Stimulated activated CD4-positive, alpha-beta T cell treated with anti-CD3 and anti-CD28 coated beads, Interleukin-4, amount 100 ng/mL, for 4 hours (primary cell): Measurements from ENCODE around the gene KRT15.

Source experiments
- DNase-seq, 2 experiments: peaks; one replicate each; pipeline ENCODE4 v3.0.0-alpha.2; 2020

KRT15 gene

DNA sequence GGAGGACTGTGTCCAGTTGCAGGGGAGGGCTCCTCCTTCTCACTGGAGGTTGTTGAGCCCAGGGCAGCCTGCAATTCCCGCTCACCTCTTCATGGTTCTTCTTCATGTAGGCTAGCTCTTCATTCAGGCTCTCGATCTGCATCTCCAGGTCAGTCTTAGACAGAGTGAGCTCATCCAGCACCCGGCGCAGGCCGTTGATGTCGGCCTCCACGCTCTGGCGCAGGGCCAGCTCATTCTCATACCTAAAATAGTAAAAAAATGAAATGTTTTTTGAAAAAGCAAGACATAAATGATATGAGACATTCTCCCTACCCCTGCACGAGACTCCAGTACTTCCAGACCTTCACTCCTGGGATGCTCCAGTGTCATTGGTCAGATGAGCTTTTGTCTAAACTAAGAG, 15.5 kb downstream of the KRT15 start:
- DNase-seq, result no peak

DNA sequence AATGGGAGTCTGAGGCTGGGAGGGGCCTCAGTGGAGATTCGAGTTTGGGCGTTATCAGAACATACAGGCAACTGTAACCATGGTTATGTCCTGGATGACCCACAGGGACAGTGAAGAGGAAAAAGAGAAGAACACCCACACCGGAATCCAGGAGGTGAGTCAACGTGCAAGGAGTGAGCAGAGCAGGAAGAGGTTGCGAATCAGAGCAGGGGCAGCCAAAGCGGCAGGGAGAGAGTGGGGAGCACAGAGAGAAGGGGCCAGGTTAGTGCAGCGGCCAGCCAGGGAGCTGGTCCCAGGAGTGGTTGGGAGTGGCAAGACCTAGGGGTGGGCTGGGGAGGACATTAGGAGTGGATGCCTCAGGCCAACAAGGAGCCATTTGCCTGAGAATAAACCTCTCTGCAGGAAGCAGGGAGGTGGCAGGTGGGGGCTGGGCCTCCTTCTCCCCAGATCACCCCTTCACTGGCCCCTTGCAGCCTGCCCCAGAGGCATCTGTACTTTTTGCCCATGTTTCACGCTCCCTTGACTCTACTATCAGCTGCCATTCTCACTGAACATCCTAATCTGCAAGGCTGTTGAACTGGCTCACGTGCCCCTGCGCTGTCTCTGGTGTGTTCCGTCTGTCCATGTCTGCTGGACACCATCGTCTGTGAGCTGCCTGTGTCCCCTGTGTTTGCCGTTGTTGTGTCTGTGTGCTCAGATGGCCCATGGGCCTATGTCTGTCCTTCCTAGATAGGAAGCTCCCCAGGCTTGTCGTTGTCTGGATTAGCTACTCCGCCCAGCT, 18.4 kb downstream of the KRT15 start:
- no peak for DNase-seq

DNA sequence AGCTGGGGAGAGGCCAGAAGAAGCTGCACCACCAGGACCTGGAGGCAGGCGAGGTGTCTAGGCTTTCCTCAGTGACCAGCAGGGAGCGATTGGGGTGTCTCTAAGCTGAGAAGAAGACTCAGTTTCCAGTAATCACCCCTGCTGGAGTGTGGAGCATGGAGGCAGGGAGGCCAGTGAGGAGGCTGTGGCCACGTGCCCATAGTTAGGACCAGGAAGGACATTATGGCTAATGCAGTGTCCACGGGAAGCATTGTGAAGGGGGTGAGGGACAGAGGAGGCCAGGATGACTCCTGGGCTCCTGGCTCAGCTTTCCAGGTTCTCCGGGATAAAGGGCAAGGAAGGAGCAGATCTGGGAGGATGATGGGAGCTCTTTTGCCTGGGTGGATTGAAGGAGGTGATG, 19.0 kb downstream of the KRT15 start:
- DNase-seq, result no peak

DNA sequence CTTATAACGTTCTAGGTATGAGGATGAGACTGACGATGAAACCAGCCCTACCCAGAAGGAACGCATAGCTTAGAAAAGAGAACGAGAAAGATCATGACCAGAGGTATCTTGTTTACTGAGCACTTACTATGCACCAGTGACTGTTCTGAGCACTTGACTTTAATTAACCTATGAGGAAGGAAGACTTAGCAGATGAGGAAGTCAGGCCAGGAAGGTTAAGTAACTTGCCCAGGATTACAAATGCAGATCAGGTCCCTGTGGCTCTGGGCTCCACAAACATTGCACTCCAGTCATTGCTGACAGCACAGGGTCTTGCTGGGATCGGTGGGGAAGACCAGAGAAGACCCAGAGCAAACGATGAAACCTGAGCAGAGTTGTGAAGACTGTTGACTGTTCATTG, 20.4 kb downstream of the KRT15 start:
- no peak for DNase-seq

DNA sequence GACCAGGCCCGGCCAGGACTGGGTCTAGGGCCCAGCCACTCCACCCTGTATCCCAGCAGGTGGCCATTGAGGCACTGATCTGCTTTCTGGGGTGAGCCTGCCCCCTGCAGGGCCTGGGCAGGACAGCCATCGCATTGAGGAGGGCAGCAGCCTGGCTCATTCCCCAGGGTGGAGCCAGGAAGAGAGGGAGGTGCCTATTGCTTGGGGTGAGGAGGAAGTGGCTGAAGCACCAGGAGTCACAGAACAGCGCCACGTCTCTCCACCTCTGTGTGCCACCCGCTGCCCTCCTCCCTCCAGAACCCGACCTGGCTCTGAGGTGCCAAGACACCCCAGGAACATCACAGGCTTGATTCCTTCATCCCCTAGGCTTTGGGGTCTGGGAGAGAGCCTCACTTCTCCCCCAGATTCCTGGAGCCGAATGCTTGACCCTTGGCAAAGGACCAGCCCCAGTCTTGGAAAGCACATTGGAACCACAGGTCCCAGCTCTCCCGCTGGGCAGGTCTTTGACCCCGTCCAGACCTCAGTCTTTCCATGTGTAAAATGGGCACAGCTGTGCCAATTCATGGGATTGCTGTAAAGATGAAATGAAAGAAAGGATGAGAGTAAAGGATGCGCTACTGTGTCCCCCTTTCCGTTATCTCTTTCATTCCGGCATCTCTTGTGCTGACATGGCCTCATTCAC, 21.7 kb downstream of the KRT15 start:
- DNase-seq, result peak; percentile 21 to 45

DNA sequence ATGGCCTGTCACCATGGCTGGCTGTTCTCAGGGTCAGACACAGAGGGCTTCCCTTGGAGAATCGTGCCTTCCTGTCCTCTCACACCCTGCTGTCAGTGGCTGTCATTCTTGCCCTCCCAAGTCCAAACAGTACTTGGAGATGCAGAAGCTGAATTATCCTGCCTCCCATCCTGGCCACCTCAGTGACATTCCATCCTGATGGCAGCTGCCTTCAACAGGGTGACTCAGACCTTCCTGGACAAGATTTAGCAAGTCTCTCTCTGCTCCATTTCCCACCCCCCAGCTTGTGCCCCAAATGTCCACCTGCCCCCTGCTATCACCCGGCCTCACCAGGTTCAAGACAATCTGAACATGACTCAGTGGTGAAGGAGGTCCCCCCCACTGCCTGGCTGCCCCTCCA, 24.2 kb downstream of the KRT15 start:
- no peak for DNase-seq

DNA sequence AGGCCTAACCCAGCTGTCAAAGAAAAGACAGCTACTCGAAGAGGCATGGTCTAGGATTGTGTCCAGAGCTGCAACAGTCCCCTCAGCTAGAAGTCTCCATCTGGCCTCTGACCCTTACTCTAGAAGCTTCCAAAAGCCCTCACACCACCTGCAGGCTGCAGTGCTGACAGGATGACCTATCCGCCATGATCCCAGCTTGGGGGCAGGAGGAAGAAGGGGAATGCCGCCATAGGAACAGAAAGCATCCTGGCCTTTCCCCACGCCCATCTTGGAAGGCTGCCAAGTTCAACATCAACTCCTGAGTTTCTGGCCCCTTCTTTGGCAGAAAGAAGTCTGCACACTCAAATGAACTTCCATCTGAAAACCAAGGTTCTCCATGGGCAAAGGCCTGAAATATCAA, 25.9 kb downstream of the KRT15 start:
- no peak for DNase-seq

DNA sequence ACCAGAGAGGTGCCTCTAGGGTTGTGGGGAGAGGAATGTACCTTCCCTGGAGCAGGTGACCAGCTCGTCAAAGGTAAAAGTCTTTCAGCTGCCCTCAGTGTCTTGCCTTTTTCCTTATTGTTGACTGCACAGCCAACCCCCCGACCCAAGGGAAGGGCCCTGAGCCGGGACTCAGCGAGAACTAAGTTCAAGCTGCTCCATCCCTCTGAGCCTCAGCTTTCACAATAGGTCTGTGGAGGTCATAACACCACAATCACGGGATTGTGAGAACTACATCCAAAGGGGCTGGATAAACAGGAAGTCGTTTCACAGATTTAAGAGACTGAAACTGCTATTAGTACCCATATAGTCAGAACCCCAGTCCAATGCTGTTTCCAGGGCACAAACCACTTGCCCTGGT, 26.3 kb downstream of the KRT15 start:
- DNase-seq, result no peak

DNA sequence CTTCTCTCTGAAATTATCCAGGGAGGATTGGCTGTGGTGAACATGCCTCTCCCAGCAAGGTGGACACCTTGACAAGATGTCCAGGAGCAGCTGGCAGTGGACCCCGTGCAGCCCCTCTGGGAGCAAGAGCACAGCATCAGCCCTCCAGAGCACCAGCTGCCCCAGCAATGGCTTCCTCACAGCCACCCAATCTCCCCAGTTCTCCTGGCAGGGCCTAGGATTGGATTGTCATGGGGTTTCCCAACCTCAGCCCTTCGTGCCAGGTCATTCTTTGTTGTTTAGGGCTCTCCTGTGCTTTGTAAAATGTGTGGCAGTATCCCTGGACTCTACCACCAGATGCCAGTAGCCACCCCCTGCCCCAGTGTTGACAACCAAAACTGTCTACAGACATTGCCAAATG, 27.2 kb downstream of the KRT15 start:
- DNase-seq, result no peak

DNA sequence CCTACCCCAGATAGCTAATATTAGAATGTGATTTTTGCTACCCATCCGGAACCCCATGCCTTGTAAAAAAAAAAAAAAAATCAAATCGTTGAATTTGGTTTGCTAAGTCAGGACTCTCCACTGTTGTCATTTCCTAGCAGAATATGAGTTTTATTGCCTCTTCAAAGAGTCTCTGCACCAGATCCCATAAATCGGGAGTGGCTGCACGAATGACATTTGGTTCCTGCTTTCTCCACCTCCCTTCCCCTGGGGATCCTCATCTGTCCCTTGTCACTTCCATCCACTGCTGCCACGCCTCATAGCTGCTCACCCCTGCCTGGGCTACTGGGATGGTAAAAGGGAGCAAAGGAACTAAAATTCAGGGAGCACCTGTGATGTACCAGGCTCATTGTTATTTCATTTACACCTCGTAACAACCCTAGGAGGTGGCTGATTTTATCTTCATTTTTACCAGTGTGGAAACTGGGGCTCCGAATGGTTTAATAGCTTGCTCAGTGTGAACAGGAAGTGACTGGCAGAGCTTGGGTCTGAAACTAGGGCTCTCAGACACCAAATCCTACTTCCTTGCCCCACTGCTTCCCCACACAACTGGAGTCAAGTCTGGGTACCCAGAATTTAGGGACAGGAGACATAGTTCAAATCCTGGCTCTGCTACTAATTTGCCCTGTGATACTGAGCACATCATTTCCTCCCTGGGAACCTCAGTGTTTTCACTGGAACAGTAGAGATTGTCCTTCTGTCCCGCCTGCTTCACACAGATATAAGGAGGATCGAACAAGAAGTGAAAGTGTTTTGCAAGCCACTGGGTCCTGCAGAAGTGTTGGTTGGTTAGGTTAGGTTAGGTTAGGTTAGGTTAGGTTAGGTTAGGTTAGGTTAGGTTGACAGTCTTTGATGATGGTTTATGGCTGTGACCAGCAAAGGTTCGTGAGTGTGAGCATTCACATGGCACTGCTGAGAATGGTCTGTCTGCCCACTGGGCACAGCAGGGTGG, 28.4 kb downstream of the KRT15 start:
- no peak for DNase-seq

DNA sequence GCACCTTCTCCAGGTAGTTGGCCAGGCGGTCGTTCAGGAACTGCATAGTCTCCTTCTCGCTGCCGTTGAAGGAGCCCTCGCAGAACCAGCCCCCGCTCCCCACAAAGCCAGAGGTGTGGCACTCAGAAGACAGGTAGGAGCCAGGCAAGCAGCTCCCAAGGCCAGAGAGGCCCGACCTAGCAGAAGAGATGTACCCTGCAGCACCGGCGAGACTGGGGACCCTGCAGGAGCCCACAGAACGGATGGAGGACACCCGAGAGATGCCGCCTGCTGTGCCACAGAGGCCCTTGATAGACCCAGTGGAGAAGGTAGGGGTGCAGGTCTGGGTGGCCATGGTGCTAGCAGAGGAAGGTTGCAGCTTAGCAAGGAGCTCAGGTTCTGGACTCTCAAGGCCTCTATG, 29.2 kb downstream of the KRT15 start, which contains the start of gene KRT36:
Gene KRT36 (minus strand): TSS at position 380 of the 400 bp plus-strand sequence. CDS start 46 bp downstream, at position 334.
- no peak for DNase-seq

DNA sequence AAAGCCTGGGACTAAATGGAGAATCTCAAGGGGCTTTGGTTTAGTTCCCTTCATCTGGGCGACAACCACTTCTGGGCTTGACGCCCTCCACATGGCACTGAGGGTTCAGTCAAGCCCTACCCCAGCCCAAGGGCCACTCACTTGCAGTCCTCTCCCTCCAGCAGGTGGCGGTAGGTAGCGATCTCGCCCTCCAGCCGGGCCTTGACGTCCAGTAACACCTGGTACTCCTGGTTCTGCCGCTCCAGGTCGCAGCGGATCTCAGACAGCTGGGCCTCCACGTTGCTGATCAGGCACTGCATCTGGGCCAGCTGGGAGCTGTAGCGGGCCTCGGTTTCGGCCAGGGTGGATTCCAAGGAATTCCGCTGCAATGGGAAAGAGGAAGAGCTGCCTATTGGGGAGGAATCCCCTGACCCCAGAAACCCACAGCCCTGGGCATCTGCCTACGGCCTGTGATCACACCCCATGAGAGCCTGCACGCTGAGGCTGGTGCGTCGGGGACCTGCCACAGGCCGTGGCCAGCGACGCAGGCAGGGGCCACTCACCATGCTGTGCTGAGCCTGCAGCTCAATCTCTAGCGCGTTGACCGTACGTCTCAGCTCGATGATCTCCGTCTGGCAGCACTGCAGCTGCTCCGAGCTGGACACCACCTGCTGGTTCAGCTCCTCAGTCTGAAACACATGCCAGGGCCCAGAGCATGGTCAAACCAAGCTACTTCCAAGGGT, 31.7 kb downstream of the KRT15 start:
- DNase-seq, result peak in 1 of 2 experiments; percentile 33

DNA sequence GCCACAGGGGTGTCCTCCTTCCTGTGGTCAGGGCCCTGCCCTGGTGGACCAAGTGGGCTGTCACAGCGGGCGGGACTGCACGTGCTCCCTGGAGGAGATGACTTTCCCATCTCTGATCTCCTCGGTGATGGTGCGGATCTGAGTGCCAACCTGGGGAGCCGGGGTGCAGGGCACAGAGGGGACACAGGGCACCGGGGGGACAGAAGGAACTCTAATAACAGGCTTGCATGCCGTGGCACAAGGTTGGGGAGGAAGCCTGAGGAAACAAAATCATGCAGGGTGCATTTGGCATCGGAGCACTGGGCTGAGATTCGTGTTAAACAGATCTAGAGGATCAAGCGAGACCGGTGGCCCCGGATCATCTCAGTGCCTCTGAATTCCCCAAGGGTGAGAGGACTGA, 32.4 kb downstream of the KRT15 start:
- DNase-seq, result no peak

DNA sequence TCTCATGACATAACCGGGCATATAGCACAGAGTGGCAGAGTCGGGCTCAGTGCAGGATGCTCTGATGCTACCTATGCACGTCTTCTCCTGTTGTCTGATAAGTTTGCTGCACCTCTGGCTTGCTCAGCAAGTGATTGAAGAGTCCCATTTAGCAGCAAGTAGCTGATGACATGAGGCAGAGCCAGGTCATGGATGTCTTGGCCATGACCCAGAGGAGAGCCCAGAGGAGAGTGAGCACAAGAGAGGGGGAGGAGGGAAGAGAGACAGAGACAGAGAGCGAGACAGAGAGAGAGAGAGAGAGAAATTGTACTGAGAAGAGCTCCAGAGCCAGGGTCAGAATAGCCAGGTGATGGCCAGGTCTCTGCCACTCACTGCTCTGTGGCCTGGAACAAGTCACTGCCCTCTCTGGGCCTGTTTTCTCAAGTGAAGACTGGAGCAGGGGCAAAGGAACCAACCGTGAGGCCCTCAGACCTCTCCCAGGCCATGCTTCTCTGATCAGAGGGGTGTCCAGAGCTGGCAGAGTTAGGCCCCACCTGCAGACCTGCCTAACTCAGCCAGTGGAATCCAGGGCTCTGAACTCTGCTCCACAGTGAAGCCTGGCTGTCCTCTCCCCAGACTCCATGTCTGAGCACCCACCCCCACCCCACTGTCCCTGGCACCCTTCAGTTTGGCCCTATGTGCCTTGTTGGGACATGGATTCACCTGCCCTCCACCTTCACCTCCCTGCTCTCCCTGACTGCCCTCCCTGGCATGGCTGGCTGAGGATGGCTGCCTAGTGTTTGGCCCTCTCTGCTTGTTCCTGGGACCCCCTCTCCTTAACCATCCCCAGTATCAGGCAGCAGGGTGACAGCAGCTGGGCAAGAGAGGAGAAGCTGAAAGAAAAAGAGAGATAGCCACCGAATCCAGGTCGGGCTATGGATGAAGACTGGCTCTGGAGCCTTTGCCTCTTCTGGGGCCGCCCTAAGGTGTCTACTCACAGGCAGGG, 33.5 kb downstream of the KRT15 start:
- DNase-seq, result no peak

DNA sequence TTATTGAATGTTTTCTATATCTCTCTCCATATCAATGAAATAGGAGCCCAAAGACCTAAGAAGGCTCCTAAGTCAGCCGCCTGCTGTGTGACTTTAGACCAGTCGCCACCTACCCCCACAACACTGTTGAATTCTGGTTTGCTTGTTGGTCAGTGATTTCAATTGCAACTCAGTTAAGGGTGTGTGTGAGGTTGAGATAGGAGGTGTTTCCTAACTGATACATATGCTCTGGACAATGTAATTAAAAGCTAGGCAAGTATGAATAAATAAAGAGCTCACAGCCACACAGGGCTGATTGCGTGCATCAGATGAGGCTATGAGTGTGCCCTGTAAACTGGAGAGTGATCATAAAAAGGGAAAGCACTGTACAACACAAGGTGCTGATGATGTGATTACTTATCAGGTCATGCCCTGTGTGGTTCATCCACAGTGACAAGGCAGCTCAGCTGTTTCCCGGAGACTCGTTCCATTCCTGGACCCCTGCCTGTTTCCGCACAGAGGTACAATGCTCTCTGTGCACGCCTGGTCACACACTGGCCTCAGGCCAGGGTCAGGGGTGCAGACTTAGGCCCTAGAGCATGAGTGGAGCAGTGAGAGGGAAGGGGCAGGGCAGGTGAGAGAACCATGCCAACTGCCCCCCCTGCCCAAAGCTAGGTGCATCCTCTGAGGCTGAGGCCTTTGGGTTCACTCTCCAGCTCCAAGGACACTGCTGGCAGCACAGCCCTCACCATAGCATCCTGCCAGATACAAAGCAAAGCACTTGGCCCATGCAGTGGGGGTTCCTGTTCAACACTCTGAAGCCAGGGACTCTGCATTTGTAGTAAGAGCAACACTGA, 34.5 kb downstream of the KRT15 start:
- DNase-seq, result no peak

DNA sequence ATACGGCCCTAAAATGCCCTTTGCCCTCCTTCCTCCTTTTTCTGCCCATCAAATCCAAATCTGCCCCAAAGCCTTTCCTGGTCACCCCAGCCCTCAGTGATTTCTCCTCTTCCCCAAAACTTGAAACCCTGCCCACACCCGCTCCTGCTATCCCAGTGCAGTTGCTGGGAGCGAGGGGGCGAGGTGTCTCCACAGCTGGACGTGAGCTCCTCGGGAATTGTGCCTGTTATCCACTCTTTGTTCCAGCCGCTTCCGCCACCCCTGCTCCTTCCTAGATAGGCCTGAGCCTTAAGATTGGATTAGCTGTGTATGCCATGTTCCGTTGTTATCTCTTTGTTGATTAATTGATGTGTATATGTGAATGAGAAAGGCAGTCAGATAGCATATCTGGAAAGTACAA, 35.2 kb downstream of the KRT15 start:
- DNase-seq, result no peak

DNA sequence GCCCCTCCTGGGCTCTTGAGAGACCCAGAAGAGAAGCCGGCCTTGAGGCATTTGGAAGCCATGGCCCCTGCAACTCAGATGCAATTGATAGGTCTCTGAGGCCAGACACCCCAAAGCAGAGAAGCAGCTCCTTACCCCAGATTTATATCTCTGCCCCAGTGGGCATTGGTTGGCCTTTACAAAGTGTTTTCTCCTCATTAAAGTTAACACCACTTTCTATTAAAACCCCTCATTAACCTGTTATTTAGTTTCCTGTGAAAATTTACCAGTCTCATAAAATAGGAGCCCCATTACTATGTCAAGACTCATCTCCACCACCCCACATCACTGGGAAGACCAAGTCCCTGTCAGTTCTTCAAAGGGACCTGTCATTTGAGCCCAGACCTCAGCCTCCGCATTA, 37.7 kb downstream of the KRT15 start, which contains the start of gene KRT35:
Gene KRT35 (minus strand): TSS at position 116 of the 400 bp plus-strand sequence. CDS start 54 bp downstream, at position 62.
- no peak for DNase-seq

DNA sequence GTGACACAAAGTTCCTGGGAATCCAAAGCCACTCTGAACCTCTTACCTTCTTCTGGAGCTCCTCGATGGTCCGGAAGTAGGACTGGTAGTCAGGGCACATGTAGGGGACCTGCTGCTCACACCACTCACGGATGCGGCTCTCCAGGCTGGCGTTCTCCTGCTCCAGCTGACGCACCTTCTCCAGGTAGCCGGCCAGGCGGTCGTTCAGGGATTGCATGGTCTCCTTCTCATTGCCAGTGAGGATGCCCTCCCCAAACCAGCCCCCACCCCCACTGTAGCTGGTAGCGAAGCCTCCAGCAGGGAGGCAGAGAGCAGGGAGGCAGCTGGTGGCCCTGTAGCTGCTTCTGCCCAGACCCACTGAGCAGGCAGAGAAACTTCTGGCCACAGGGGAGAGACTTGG, 38.1 kb downstream of the KRT15 start:
- DNase-seq, result no peak

DNA sequence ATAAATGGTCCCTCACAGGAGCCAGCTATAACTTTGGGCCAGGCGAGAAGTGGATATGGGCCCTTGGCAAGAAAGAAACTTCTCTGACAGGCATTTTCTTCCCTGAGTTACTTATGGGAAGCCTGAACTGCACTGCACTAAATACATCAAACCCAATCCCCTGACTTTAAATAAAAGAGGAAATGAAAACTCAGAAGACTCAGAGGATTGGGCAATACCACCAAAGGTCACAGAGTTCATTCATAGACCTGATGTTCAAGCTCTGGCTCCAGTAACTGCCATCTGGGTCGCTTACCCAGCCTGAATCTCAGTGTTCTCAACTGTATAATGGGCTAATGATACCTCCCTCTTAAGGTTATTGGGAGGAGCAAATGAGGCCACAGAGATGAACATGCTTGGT, 38.6 kb downstream of the KRT15 start:
- DNase-seq, result no peak

DNA sequence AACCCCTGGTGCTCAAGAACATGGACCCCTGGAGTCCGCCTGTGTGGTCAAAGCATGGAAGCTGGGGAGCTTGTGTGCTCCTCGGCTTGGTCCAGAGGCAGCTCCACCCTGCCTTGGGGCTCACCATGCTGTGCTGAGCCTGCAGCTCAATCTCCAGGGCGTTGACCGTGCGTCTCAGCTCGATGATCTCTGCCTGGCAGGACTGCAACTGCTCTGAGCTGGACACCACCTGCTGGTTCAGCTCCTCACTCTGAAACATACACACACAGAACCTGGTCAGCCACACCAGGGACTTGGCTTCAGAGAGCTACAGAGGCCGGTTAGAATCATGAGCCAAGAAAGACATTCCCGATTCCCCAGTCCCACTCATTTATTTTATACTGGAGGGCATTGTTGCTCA, 40.5 kb downstream of the KRT15 start:
- DNase-seq, result no peak
